A549 (cell line): Measurements from ENCODE around the gene LRRC47. TPM values are rescaled to one million over a fixed set of nuclear protein-coding genes. Genes with fewer than 3 reads are reported as not detected.
A peak's percentile ranks its signal among the peaks of the same experiment; 100 is the strongest.
"Not testable (repeated sequence)": the region's sequence is repeated elsewhere in the genome, so short reads cannot be mapped to it uniquely, and the experiment has no call there.

ENCODE experiments used
- ATAC-seq, 2 experiments: fragments of 200-7000 bp in 1 of 2; fragments of >200 bp in 1 of 2; cut with Nextera tagmentation in 1 of 2; cut with Tn5 transposase in 1 of 2; 3 replicates each; pipeline versions ENCODE4 v1.8.0 to v1.9.1; 2018 to 2020; ENCODE audit warnings: mild to moderate bottlenecking in 1 of 2, moderate library complexity in 1 of 2
- CTCF ChIA-PET: fragments of 300-600 bp; sonication (Branson Sonifier 250); formaldehyde crosslinking; extraction: SDS; loops from one replicate; lab custom pipeline; 2021; ENCODE audit warnings: antibody characterized with exemption, inconsistent platforms; lab: Yijun Ruan, JAX
- POLR2A ChIA-PET: fragments of 350-600 bp; formaldehyde crosslinking; extraction: SDS; loops from one replicate; lab custom pipeline; 2021; ENCODE audit warnings: antibody characterized with exemption, inconsistent platforms; lab: Yijun Ruan, JAX
- DNase-seq, 2 experiments: peaks; one replicate each; pipeline versions ENCODE4 v3.0.0 to v3.0.0-alpha.2; 2011 to 2016; ENCODE audit warnings: low read depth in 1 of 2, low spot score in 1 of 2
- FAIRE-seq: peaks from 2 replicates; lab custom pipeline; 2011; peaks lifted over from hg19 to GRCh38; lab: Jason Lieb, UNC
- H3K27ac ChIP-seq, 2 experiments: fragments of >200 bp; sonication (Bioruptor Twin); formaldehyde crosslinking; 3 replicates each; pipeline ENCODE4 v1.5.1; 2016 to 2017
- H3K4me1 ChIP-seq: fragments of >200 bp; sonication (Bioruptor Twin); formaldehyde crosslinking; 3 replicates; pipeline ENCODE4 v1.6.1; 2016
- H3K4me2 ChIP-seq: fragments of >200 bp; sonication (Bioruptor Twin); formaldehyde crosslinking; 3 replicates; pipeline ENCODE4 v1.6.1; 2016
- H3K4me3 ChIP-seq: fragments of >200 bp; sonication (Bioruptor Twin); formaldehyde crosslinking; 3 replicates; pipeline ENCODE4 v1.5.1; 2016
- H3K9me3 ChIP-seq: fragments of >200 bp; sonication (Bioruptor Twin); formaldehyde crosslinking; 3 replicates; pipeline ENCODE4 v1.6.1; 2016
- CBX2 ChIP-seq: fragments of 200-600 bp; sonication (generic); IDR thresholded peaks from 2 replicates; pipeline ENCODE4 v1.6.1; 2016; ENCODE audit warnings: low read depth, mild to moderate bottlenecking, borderline replicate concordance
- CBX8 ChIP-seq: fragments of 200-600 bp; sonication (generic); IDR thresholded peaks from 2 replicates; pipeline ENCODE4 v1.6.1; 2016
- FOSL2 ChIP-seq, 2 experiments: fragments of 450-650 bp in 1 of 2; fragments of >200 bp in 1 of 2; sonication (Bioruptor Twin) in 1 of 2; formaldehyde crosslinking; IDR thresholded peaks; 2 replicates each; pipeline versions ENCODE4 v1.5.0 to v1.6.1; 2016 to 2020; ENCODE audit warnings: mild to moderate bottlenecking in 1 of 2, moderate library complexity in 1 of 2
- FOXS1 ChIP-seq: fragments of 250-450 bp; sonication (Bioruptor Pico); IDR thresholded peaks from 2 replicates; pipeline ENCODE4 v1.5.0; 2020; ENCODE audit warnings: mild to moderate bottlenecking, moderate library complexity
- HDAC2 ChIP-seq: fragments of 200-600 bp; sonication (generic); IDR thresholded peaks from 2 replicates; pipeline ENCODE4 v1.6.1; 2016
- JUN ChIP-seq, 2 experiments: fragments of >200 bp; sonication (Bioruptor Twin); formaldehyde crosslinking; IDR thresholded peaks; 2 replicates in 1 of 2; 3 replicates in 1 of 2; pipeline ENCODE4 v1.6.1; 2016 to 2017
- KDM1A ChIP-seq: fragments of 200-600 bp; sonication (generic); IDR thresholded peaks from 2 replicates; pipeline ENCODE4 v1.6.1; 2016; ENCODE audit warnings: low read depth, mild to moderate bottlenecking
- MAFK ChIP-seq: fragments of 450-650 bp; IDR thresholded peaks from 2 replicates; pipeline ENCODE4 v1.6.1; 2014; ENCODE audit not compliant: partially characterized antibody
- MYC ChIP-seq: IDR thresholded peaks from 2 replicates; pipeline ENCODE4 v1.6.1; 2012; ENCODE audit warnings: mild to moderate bottlenecking, inconsistent platforms, low read length, improper control_type of control experiment, borderline replicate concordance
- RFX5 ChIP-seq: fragments of 450-650 bp; IDR thresholded peaks from 2 replicates; pipeline ENCODE4 v1.7.1; 2014; ENCODE audit warnings: antibody characterized with exemption, mild to moderate bottlenecking, moderate library complexity
- SMC3 ChIP-seq: fragments of >200 bp; sonication (Bioruptor Twin); formaldehyde crosslinking; IDR thresholded peaks from 3 replicates; pipeline ENCODE4 v1.6.1; 2018; ENCODE audit warnings: inconsistent platforms
- TFCP2L1 ChIP-seq: fragments of 250-450 bp; sonication (Bioruptor Pico); IDR thresholded peaks from 2 replicates; pipeline ENCODE4 v1.5.0; 2021; ENCODE audit warnings: mild to moderate bottlenecking
- ZFP36 ChIP-seq: fragments of 450-650 bp; IDR thresholded peaks from 2 replicates; pipeline ENCODE4 v1.6.1; 2014; ENCODE audit warnings: borderline replicate concordance; ENCODE audit not compliant: partially characterized antibody
- ZSCAN20 ChIP-seq: fragments of 250-450 bp; sonication (Bioruptor Pico); IDR thresholded peaks from 2 replicates; pipeline ENCODE4 v1.8.0; 2022; ENCODE audit warnings: mild to moderate bottlenecking, moderate library complexity
- whole genome bisulfite sequencing: methylation state at CpG from one replicate; pipeline ENCODE4 v1.1.6; 2017; ENCODE audit errors: missing lambda C conversion rate; 5-methylcytosine and 5-hydroxymethylcytosine counted together
- polyA plus RNA-seq, 4 experiments: library from polyadenylated mRNA; depleted of rRNA in 3 of 4; stranded (reverse); fragments of >200 nt; fragmentation: RNase III in 1 of 4; extraction: RNeasy Plus Mini Kit Qiagen cat#74134 plus additional on column Dnase treatment in 1 of 4; gene quantifications; 2 replicates in 3 of 4; 3 replicates in 1 of 4; pipeline ENCODE4 v1.2.3, GENCODE V29; 2011 to 2017
- TF ChIP-seq, protein P1 (sequence below): IDR thresholded peaks from 2 replicates; pipeline ENCODE4 v1.6.1; 2012
- TF ChIP-seq, protein P2 (sequence below): fragments of 250-450 bp; sonication (Bioruptor Pico); IDR thresholded peaks from 2 replicates; pipeline ENCODE4 v1.5.0; 2021; ENCODE audit warnings: mild to moderate bottlenecking, moderate library complexity, borderline replicate concordance
- TF ChIP-seq, protein P3 (sequence below): fragments of 150-350 bp; IDR thresholded peaks from 2 replicates; pipeline ENCODE4 v1.6.1; 2014; ENCODE audit warnings: low read depth, mild to moderate bottlenecking, low read length

The LRRC47 gene
- polyA plus RNA-seq, 2 of the 4 experiments (the other 2 are of a cell fraction): 28.5 to 41.6 TPM

DNA sequence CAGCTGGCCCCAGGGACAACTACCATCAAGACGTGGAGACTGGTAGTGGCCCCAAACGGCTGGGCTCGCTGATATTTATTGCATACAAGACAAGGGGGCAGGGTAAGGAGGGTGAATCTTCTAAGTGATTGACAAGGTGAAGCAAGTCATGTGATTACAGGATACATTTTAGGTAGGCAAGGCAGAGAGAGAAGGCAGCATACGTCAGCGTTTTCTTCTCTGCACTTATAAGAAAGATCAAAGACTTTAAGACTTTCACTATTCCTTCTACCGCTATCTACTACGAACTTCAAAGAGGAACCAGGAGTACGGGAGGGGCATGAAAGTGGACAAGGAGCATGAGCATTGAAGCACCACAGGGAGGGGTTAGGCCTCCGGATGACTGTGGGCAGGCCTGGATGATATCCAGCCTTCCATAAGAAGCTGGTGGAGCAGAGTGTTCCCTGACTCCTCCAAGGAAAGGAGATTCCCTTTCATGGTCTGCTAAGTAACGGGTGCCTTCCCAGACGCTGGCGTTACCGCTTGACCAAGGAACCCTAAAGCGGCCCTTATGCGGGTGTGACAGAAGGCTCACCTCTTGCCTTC is 47.9 kb downstream of the LRRC47 start:
- H3K4me2 ChIP-seq, H3K27ac ChIP-seq, H3K4me3 ChIP-seq, DNase-seq, H3K9me3 ChIP-seq, H3K4me1 ChIP-seq, POLR2A ChIA-PET, FAIRE-seq, ATAC-seq: not testable (repeated sequence)
- 84% methylated on average over 15 of the region's 15 CpGs for WGBS
- CTCF ChIA-PET: interaction anchor here (1.6 to 1.7 kb wide), 2 partner anchors 21 to 24 kb away, joined by 4 read pairs; no protein-coding TSS in a partner anchor

DNA sequence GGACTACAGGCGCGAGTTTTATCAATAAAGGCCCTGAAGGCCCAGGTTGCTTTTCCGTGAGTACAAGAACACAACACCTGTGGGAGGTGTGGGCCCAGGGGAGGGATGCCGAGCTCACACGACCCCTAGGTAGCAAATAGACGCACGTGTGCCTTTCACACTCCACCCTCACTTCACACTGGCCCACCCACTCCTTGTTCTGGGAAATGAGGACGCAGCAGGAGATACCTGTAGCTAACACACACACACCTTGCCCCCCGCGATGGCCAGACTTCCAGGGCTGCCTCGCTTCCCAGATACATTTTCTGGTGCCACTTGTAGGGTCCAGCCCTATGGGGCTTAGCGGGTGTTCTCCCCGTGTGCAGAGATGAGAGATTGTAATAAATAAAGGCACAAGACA is 48.4 kb downstream of the LRRC47 start:
- Histone ChIP-seq H3K27ac (0 out of 6 replicates have a peak overlapping the region, but pooled peaks of 1 of the 2 experiments have one; percentile 92), H3K9me3 (no peaks in the 10 kb centered on the region), H3K4me1 (peaks cover 5% of the 10 kb centered on the region; the same call in 2 of the 3 replicates), H3K4me2 (peak overlapping the region; percentile 78), H3K4me3 (peak overlapping the region; percentile 59)
- ATAC-seq (no peak), DNase-seq (no peak), FAIRE-seq (no peak)
- ChIA-PET CTCF (interaction anchor here (1.6 to 1.7 kb wide), 2 partner anchors 21 to 23 kb away, joined by 4 read pairs; no protein-coding TSS in a partner anchor), POLR2A (no interaction called here)
- no peak for TF ChIP-seq TFCP2L1 (CRISPR knock-in tag)
- TF ChIP-seq MAFK: no peak
- WGBS: 69% methylated on average over 12 of the region's 13 CpGs

DNA sequence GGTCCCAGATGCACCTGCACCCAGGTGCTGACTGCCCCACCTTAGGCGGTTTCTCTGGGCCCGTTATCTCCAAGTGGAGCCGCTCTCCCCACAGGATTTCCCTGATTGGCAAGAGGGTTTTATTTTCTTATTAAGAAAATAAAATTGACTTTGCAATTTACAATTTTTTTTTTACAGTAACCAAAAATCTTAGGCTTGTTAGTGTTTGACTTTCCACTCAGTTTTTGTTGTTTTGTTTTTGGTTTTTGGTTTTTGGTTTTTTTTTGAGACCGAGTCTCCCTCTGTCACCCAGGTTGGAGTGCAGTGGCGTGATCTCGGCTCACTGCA is 48.8 kb downstream of the LRRC47 start:
- DNase-seq: no peak
- TF ChIP-seq, protein P1, sequence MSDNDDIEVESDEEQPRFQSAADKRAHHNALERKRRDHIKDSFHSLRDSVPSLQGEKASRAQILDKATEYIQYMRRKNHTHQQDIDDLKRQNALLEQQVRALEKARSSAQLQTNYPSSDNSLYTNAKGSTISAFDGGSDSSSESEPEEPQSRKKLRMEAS: no peak
- TF ChIP-seq KDM1A: no peak
- TF ChIP-seq, protein P2, sequence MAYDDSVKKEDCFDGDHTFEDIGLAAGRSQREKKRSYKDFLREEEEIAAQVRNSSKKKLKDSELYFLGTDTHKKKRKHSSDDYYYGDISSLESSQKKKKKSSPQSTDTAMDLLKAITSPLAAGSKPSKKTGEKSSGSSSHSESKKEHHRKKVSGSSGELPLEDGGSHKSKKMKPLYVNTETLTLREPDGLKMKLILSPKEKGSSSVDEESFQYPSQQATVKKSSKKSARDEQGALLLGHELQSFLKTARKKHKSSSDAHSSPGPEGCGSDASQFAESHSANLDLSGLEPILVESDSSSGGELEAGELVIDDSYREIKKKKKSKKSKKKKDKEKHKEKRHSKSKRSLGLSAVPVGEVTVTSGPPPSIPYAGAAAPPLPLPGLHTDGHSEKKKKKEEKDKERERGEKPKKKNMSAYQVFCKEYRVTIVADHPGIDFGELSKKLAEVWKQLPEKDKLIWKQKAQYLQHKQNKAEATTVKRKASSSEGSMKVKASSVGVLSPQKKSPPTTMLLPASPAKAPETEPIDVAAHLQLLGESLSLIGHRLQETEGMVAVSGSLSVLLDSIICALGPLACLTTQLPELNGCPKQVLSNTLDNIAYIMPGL (CRISPR knock-in tag): no peak
- TF ChIP-seq ZFP36: no peak
- no peak for TF ChIP-seq FOSL2 (IDR thresholded peaks at IDR 0.05)
- no peak for TF ChIP-seq FOSL2 (CRISPR knock-in tag; IDR thresholded peaks at IDR 0.05)
- no peak for TF ChIP-seq CBX2
- TF ChIP-seq JUN (IDR thresholded peaks at IDR 0.05): no peak
- no peak for TF ChIP-seq RFX5
- no peak for TF ChIP-seq ZSCAN20
- TF ChIP-seq CBX8: no peak
- TF ChIP-seq, protein P3, sequence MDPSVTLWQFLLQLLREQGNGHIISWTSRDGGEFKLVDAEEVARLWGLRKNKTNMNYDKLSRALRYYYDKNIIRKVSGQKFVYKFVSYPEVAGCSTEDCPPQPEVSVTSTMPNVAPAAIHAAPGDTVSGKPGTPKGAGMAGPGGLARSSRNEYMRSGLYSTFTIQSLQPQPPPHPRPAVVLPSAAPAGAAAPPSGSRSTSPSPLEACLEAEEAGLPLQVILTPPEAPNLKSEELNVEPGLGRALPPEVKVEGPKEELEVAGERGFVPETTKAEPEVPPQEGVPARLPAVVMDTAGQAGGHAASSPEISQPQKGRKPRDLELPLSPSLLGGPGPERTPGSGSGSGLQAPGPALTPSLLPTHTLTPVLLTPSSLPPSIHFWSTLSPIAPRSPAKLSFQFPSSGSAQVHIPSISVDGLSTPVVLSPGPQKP: no peak
- no peak for TF ChIP-seq SMC3
- TF ChIP-seq FOXS1 (CRISPR knock-in tag): no peak
- no peak for TF ChIP-seq MYC
- TF ChIP-seq HDAC2: no peak
- 36% methylated on average over 6 of the region's 6 CpGs for WGBS
- peak overlapping the region; percentile 78 for H3K4me2 ChIP-seq
- ATAC-seq: no peak
- POLR2A ChIA-PET: no interaction called here
- peak overlapping the region in 1 of 2 experiments; percentile 92; a peak in 4 of 6 replicates for H3K27ac ChIP-seq
- H3K4me1 ChIP-seq: peaks cover 5% of the 10 kb centered on the region; the same call in 2 of the 3 replicates
- H3K4me3 ChIP-seq: peak overlapping the region; percentile 59
- CTCF ChIA-PET: interaction anchor here (1.7 kb wide), 1 partner anchor 23 kb away, joined by 4 read pairs; no protein-coding TSS in a partner anchor
- FAIRE-seq: no peak
- H3K9me3 ChIP-seq: no peaks in the 10 kb centered on the region
